NCI-H748 (cell line): ENCODE measurements around the gene PPP6R3.
"Not testable (repeated sequence)": the region's sequence is repeated elsewhere in the genome, so short reads cannot be mapped to it uniquely, and the experiment has no call there.

ENCODE experiments used
- DNase-seq: peaks from one replicate; lab custom pipeline; 2025; ENCODE audit not compliant: unreplicated experiment; lab: John Stamatoyannopoulos, UW

Gene PPP6R3

GRCh38 chr11:68460741-68461574 is at the start of gene PPP6R3:
Gene PPP6R3 (plus strand): TSS chr11:68460752. CDS start chr11:68537665, 76,913 bp downstream.
- peak; percentile 56 for DNase-seq

GRCh38 chr11:68411501-68411991 is 49.0 kb upstream of the PPP6R3 start:
- DNase-seq, result no peak

- no peak for DNase-seq
Observed at GRCh38 chr11:68412593-68413475, 47.7 kb upstream of the PPP6R3 start.

- DNase-seq, result no peak
Observed at GRCh38 chr11:68413591-68413999, 47.0 kb upstream of the PPP6R3 start.

GRCh38 chr11:68414496-68415221 is 45.9 kb upstream of the PPP6R3 start:
- no peak for DNase-seq

GRCh38 chr11:68416070-68416578 is 44.4 kb upstream of the PPP6R3 start:
- DNase-seq, result no peak

- DNase-seq, result no peak
Observed at GRCh38 chr11:68418648-68419047, 41.9 kb upstream of the PPP6R3 start.

GRCh38 chr11:68420171-68420570 is 40.4 kb upstream of the PPP6R3 start:
- DNase-seq, result no peak

- no peak for DNase-seq
Observed at GRCh38 chr11:68423481-68423880, 37.1 kb upstream of the PPP6R3 start.

GRCh38 chr11:68424101-68424632 is 36.4 kb upstream of the PPP6R3 start:
- no peak for DNase-seq

GRCh38 chr11:68424981-68425865 is 35.3 kb upstream of the PPP6R3 start:
- no peak for DNase-seq

GRCh38 chr11:68425866-68426380 is 34.6 kb upstream of the PPP6R3 start:
- no peak for DNase-seq

GRCh38 chr11:68429661-68430060 is 30.9 kb upstream of the PPP6R3 start:
- no peak for DNase-seq

- DNase-seq, result no peak
Observed at GRCh38 chr11:68430384-68430783, 30.2 kb upstream of the PPP6R3 start.

- DNase-seq, result no peak
Observed at GRCh38 chr11:68430801-68431200, 29.8 kb upstream of the PPP6R3 start.

- no peak for DNase-seq
Observed at GRCh38 chr11:68431984-68432645, 28.4 kb upstream of the PPP6R3 start.

- DNase-seq, result no peak
Observed at GRCh38 chr11:68432874-68433273, 27.7 kb upstream of the PPP6R3 start.

- no peak for DNase-seq
Observed at GRCh38 chr11:68433541-68433940, 27.0 kb upstream of the PPP6R3 start.

- DNase-seq, result not testable (repeated sequence)
Observed at GRCh38 chr11:68434159-68434558, 26.4 kb upstream of the PPP6R3 start.
